Parathyroid adenoma (tissue), 2 donors: ENCODE data around the gene WDR43.

Source experiments
- H2AFZ ChIP-seq: fragments of 300-600 bp; sonication (generic); one replicate; pipeline ENCODE4 v1.7.0; 2017; ENCODE audit warnings: antibody characterized with exemption, mild to moderate bottlenecking
- H3K27ac ChIP-seq: fragments of 300-600 bp; sonication (generic); one replicate; pipeline ENCODE4 v1.7.0; 2017
- H3K27me3 ChIP-seq: fragments of 300-600 bp; sonication (generic); one replicate; pipeline ENCODE4 v1.7.0; 2017; ENCODE audit warnings: low read length; ENCODE audit not compliant: control insufficient read depth, insufficient read depth
- H3K36me3 ChIP-seq: fragments of 300-600 bp; sonication (generic); one replicate; pipeline ENCODE4 v1.7.0; 2017; ENCODE audit warnings: low read length; ENCODE audit not compliant: control insufficient read depth, insufficient read depth
- H3K4me1 ChIP-seq: fragments of 300-600 bp; sonication (generic); one replicate; pipeline ENCODE4 v1.7.0; 2017; ENCODE audit warnings: control low read depth
- H3K4me2 ChIP-seq: fragments of 300-600 bp; sonication (generic); one replicate; pipeline ENCODE4 v1.7.0; 2017; ENCODE audit warnings: low read length
- H3K4me3 ChIP-seq: fragments of 300-600 bp; sonication (generic); one replicate; pipeline ENCODE4 v1.7.0; 2017; ENCODE audit warnings: low read depth, low read length
- H3K79me2 ChIP-seq: fragments of 300-600 bp; sonication (generic); one replicate; pipeline ENCODE4 v1.7.0; 2017; ENCODE audit warnings: control low read depth
- H3K9ac ChIP-seq: fragments of 300-600 bp; sonication (generic); one replicate; pipeline ENCODE4 v1.7.0; 2017; ENCODE audit warnings: mild to moderate bottlenecking
- H3K9me3 ChIP-seq: fragments of 300-600 bp; sonication (generic); one replicate; pipeline ENCODE4 v1.7.0; 2017; ENCODE audit warnings: low read length; ENCODE audit not compliant: control insufficient read depth
- CTCF ChIP-seq: fragments of 300-600 bp; sonication (generic); IDR thresholded peaks from one replicate; pipeline ENCODE4 v1.7.0; 2017; ENCODE audit warnings: antibody characterized with exemption, mild to moderate bottlenecking
- donor health status: primary hyperparathyroidism.

The WDR43 gene

GRCh38 chr2:28991460-28991859 lies 97.0 kb downstream of the WDR43 start:
- Histone ChIP-seq H3K4me2 (no peak overlapping the region), H3K27ac (no peak overlapping the region), H3K4me3 (no peak overlapping the region), H3K79me2 (no peaks in the 10 kb centered on the region), H3K9me3 (no peaks in the 10 kb centered on the region), H3K4me1 (no peaks in the 10 kb centered on the region), H2AFZ (no peak overlapping the region), H3K27me3 (no peaks in the 10 kb centered on the region), H3K9ac (no peak overlapping the region), H3K36me3 (no peaks in the 10 kb centered on the region)
- no peak for TF ChIP-seq CTCF

DNA sequence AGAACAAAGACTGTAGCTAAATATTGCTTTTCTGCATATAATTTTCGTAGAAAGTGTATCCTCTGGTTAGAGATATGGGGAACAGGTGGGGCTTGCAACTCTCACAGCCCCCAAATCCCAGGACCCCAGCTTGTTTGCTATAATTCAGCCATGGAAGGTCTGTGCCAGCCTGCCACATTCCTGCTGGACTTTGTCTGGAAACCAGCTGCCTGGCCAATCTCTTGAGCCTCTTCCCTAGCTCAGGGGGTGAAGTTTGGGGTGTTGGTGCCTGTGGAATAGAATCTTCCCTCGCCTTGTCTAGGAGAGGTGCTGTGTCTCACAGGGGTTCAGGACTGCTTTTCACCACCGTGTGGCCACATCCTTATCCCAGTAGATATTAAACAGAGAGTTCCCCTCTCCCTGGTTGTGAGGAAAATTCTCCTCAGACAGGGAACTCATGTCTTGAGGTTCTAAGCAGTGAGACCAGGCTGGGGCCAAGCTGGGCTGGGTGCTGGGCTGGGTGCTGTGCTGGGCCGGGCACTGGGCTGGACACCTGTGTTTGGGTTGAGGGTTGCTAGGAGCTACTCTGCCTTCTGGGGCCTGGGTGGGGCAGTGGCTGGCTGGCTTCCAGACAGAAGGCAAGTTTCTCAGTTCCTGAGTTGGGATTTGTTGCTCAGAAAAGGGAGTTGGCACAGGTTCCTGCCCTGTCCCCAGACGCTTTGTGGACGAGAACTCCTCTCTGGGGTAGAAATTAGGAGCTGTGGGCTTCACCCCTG lies 98.9 kb downstream of the WDR43 start:
- Histone ChIP-seq H3K4me3 (no peak overlapping the region), H3K36me3 (no peaks in the 10 kb centered on the region), H3K4me2 (no peak overlapping the region), H2AFZ (no peak overlapping the region), H3K4me1 (no peaks in the 10 kb centered on the region), H3K79me2 (no peaks in the 10 kb centered on the region), H3K27ac (no peak overlapping the region), H3K9me3 (no peaks in the 10 kb centered on the region), H3K27me3 (no peaks in the 10 kb centered on the region), H3K9ac (no peak overlapping the region)
- TF ChIP-seq CTCF, result no peak

- H3K9me3 ChIP-seq, result no peaks in the 10 kb centered on the region
- H3K9ac ChIP-seq, result no peak overlapping the region
- no peaks in the 10 kb centered on the region for H3K4me1 ChIP-seq
- H3K4me3 ChIP-seq, result no peak overlapping the region
- H3K27ac ChIP-seq, result no peak overlapping the region
- H3K79me2 ChIP-seq, result no peaks in the 10 kb centered on the region
- TF ChIP-seq CTCF, result no peak
- no peaks in the 10 kb centered on the region for H3K27me3 ChIP-seq
- H3K36me3 ChIP-seq, result no peaks in the 10 kb centered on the region
- no peak overlapping the region for H3K4me2 ChIP-seq
- no peak overlapping the region for H2AFZ ChIP-seq
These were observed 99.6 kb downstream of the WDR43 start for GRCh38 chr2:28994074-28994473.

GRCh38 chr2:28994679-28995078 lies 100.2 kb downstream of the WDR43 start:
- Histone ChIP-seq H3K36me3 (no peaks in the 10 kb centered on the region), H3K4me2 (no peak overlapping the region), H2AFZ (no peak overlapping the region), H3K4me3 (no peak overlapping the region), H3K27me3 (no peaks in the 10 kb centered on the region), H3K9ac (no peak overlapping the region), H3K9me3 (no peaks in the 10 kb centered on the region), H3K79me2 (no peaks in the 10 kb centered on the region), H3K27ac (no peak overlapping the region), H3K4me1 (no peaks in the 10 kb centered on the region)
- TF ChIP-seq CTCF, result no peak
